Peyer's patch (tissue), 4 donors: Measurements from ENCODE around the gene RAD54L.

Experiments
- CTCF ChIP-seq, 6 experiments: fragments of 450-650 bp in 4 of 6; fragments of 200-600 bp in 2 of 6; sonication (generic) in 1 of 6; IDR thresholded peaks; one replicate each; pipeline ENCODE4 v1.5.1; 2017 to 2019; ENCODE audit warnings: antibody characterized with exemption in 6 of 6, mild to moderate bottlenecking in 3 of 6, moderate library complexity in 1 of 6
- POLR2A ChIP-seq, 2 donors: fragments of 450-650 bp; IDR thresholded peaks; one replicate each; pipeline ENCODE4 v1.5.1; 2017; ENCODE audit warnings: antibody characterized with exemption in 2 of 2, mild to moderate bottlenecking in 2 of 2, moderate library complexity in 2 of 2

GRCh38 chr1:46300673-46301405 is 53.3 kb downstream of the RAD54L start:
- TF ChIP-seq CTCF (IDR thresholded peaks at IDR 0.05) (no peak), POLR2A (IDR thresholded peaks at IDR 0.05) (no peak)
